Epithelial cell of proximal tubule (primary cell): Measurements from ENCODE around the gene SLC9A9. TPM values are rescaled to one million over a fixed set of nuclear protein-coding genes. Genes with fewer than 3 reads are reported as not detected.
A peak's percentile ranks its signal among the peaks of the same experiment; 100 is the strongest.

Experiments used
- DNase-seq: peaks from one replicate; pipeline ENCODE4 v3.0.0-alpha.2; 2011; ENCODE audit warnings: low read depth
- H3K4me3 ChIP-seq: 2 replicates; pipeline ENCODE4 v1.5.1; 2011; ENCODE audit warnings: low read depth, mild to moderate bottlenecking, low read length
- CTCF ChIP-seq: conservative IDR thresholded peaks from 2 replicates; pipeline ENCODE4 v1.5.1; 2012; ENCODE audit warnings: low read depth, mild to moderate bottlenecking, low read length
- total RNA-seq: library from RNA; depleted of rRNA; stranded (reverse); fragments of >200 nt; gene quantifications from 2 replicates; pipeline ENCODE4 v1.2.3, GENCODE V29; 2015

The SLC9A9 gene
- total RNA-seq, 1 donor from 2014 or later, result 0.17 TPM

GRCh38 chr3:143753456-143753855, 94.8 kb downstream of the SLC9A9 start:
- TF ChIP-seq CTCF, result no peak
- DNase-seq, result no peak
- H3K4me3 ChIP-seq, result no peak overlapping the region

GRCh38 chr3:143753006-143753405, 95.3 kb downstream of the SLC9A9 start:
- DNase-seq, result no peak
- TF ChIP-seq CTCF, result peak; percentile 9
- H3K4me3 ChIP-seq, result no peak overlapping the region

DNA sequence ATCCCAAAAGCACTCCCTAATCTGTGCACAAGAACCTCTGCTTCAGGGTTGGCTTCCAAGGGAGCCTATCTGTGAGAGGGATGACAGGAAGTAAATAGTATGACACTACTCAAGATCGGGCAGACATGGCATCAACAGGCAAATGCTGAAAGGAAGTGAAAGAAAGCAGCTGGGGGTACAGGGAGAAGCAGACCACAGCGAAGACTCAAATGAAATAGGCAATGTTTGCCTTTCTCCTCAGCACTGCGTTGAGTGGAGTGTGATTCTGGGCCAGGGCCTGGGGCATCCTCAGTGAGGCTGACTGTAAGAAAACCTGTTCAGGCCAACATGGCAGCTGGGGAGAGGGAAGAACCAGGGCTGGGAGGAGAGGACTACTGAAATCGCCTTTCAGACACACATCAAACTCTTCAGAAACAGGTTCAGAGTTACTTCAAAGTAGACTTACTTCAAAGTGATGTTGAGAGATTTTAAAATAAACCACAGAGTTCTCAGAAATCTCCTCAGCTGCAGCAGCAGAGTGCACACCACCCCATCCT, 96.6 kb downstream of the SLC9A9 start:
- DNase-seq, result no peak
- TF ChIP-seq CTCF, result no peak
- no peak overlapping the region for H3K4me3 ChIP-seq

- no peak overlapping the region for H3K4me3 ChIP-seq
- no peak for DNase-seq
- TF ChIP-seq CTCF, result no peak
Observed at GRCh38 chr3:143750841-143751240, 97.4 kb downstream of the SLC9A9 start.

- H3K4me3 ChIP-seq, result no peak overlapping the region
- no peak for TF ChIP-seq CTCF
- DNase-seq, result no peak
Observed at GRCh38 chr3:143749926-143750325, 98.3 kb downstream of the SLC9A9 start.

DNA sequence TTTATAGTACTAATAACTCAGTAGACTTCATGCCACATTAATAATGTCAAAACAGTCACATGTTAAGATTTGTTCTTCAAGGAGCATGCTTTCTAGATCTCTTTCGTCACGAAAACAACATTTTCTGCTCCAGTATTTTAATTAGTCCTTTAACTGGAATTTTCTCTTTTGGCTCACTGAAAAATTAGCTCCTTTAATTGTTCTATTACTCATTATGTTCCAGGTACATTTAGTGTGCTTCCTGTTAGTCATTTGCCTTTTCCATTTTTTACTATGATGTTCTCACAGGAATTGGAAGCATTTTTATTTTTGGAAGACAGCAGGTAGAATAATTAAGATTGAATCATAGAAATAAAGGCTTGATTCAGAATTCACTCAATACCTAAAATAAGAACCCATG, 111.2 kb downstream of the SLC9A9 start:
- TF ChIP-seq CTCF, result no peak
- DNase-seq, result peak; percentile 31
- no peak overlapping the region for H3K4me3 ChIP-seq

- DNase-seq, result no peak
- TF ChIP-seq CTCF, result no peak
- no peak overlapping the region for H3K4me3 ChIP-seq
Observed at GRCh38 chr3:143736205-143736997, 111.9 kb downstream of the SLC9A9 start.
